CD4-positive, CD25-positive, alpha-beta regulatory T cell (primary cell): ENCODE data around the gene SH3TC2. TPM values are rescaled to one million over a fixed set of nuclear protein-coding genes. Genes with fewer than 3 reads are reported as not detected.

Source experiments
- ATAC-seq, 2 donors: fragments of 150-1000 bp; cut with Tn5 transposase; one replicate each; pipeline ENCODE4 v1.10.0; 2021; ENCODE audit warnings: low read depth in 2 of 2, moderate number of reproducible peaks in 2 of 2, moderate library complexity in 1 of 2
- DNase-seq, 3 donors: peaks; one replicate each; pipeline versions ENCODE4 v3.0.0 to v3.0.0-alpha.2; 2012 to 2022; ENCODE audit warnings: mixed read lengths in 1 of 3
- H3K27ac ChIP-seq: one replicate; pipeline ENCODE4 v1.7.0; 2013; ENCODE audit warnings: mild to moderate bottlenecking, low read length; ENCODE audit not compliant: insufficient read depth, poor library complexity, severe bottlenecking
- H3K27me3 ChIP-seq: one replicate; pipeline ENCODE4 v1.7.0; 2013; ENCODE audit warnings: low read length; ENCODE audit not compliant: control insufficient read depth, insufficient read depth
- H3K36me3 ChIP-seq: one replicate; pipeline ENCODE4 v1.7.0; 2013; ENCODE audit warnings: mild to moderate bottlenecking, low read length, moderate library complexity; ENCODE audit not compliant: control insufficient read depth, insufficient read depth
- H3K4me1 ChIP-seq: 2 replicates; pipeline ENCODE4 v1.7.0; 2013; ENCODE audit warnings: mild to moderate bottlenecking, low read length; ENCODE audit not compliant: insufficient read depth, control insufficient read depth, poor library complexity, severe bottlenecking
- H3K4me3 ChIP-seq: one replicate; pipeline ENCODE4 v1.7.0; 2013; ENCODE audit warnings: low read depth, mild to moderate bottlenecking, low read length, moderate library complexity
- H3K9me3 ChIP-seq, 2 experiments: 1 replicate in 1 of 2; 2 replicates in 1 of 2; pipeline ENCODE4 v1.7.0; 2013; ENCODE audit warnings: low read length in 2 of 2, mild to moderate bottlenecking in 1 of 2, moderate library complexity in 1 of 2; ENCODE audit not compliant: control insufficient read depth in 2 of 2
- H3K27ac Mint-ChIP-seq, 3 donors: one replicate each; pipeline ENCODE4 v1.8.0; 2020 to 2022; ENCODE audit warnings: mild to moderate bottlenecking in 3 of 3, mixed read lengths in 3 of 3, moderate library complexity in 2 of 3
- H3K27me3 Mint-ChIP-seq: one replicate; pipeline ENCODE4 v1.8.0; 2022; ENCODE audit warnings: mild to moderate bottlenecking, mixed read lengths
- H3K36me3 Mint-ChIP-seq: one replicate; pipeline ENCODE4 v1.8.0; 2020; ENCODE audit warnings: mixed read lengths
- H3K4me1 Mint-ChIP-seq, 4 donors: one replicate each; pipeline ENCODE4 v1.8.0; 2020 to 2022; ENCODE audit warnings: mixed read lengths in 4 of 4, mild to moderate bottlenecking in 1 of 4
- H3K4me3 Mint-ChIP-seq, 4 donors: one replicate each; pipeline ENCODE4 v1.8.0; 2020 to 2022; ENCODE audit warnings: mild to moderate bottlenecking in 4 of 4, mixed read lengths in 4 of 4, moderate library complexity in 3 of 4
- H3K9me3 Mint-ChIP-seq, 7 donors: one replicate each; pipeline ENCODE4 v1.8.0; 2020 to 2022; ENCODE audit warnings: mixed read lengths in 7 of 7, mild to moderate bottlenecking in 3 of 7, moderate library complexity in 2 of 7
- polyA plus RNA-seq, 4 donors: library from polyadenylated mRNA; unstranded; fragments of 300-500 nt; fragmentation: Illumina TruSeq; gene quantifications; one replicate each; pipeline ENCODE4 v1.2.3, GENCODE V29; 2021
- total RNA-seq: library from RNA; stranded (reverse); gene quantifications from one replicate; pipeline ENCODE4 v1.2.3, GENCODE V29; 2022

Gene SH3TC2
- total and polyA plus RNA-seq, 5 donors from 2014 or later: 0.69 TPM; not detected in 4

DNA sequence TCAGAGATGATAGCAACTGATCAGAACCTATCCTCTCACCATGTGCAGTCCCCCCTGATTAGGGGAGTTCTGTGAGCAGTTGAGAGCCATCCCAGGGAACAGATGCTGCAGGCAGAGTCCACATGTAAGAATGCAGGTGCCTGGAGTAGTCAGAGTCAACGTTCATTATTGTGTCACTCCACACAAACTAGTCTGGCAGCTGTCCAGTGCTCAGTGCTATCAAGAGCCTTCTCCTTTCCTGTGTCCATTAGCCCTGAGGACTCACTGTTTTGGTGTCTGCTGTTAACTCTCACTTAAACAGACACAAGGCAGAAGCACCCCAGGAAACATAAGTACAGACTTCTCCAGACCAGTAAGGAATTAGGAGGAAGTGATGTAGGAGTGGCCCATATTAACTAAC, 2.5 kb downstream of the SH3TC2 start:
- H3K9me3 Mint-ChIP-seq: peaks cover 0 to 10% (median 0%) of the 10 kb centered on the region in 7 donors
- no peak overlapping the region for H3K4me3 ChIP-seq
- H3K27ac ChIP-seq: no peak overlapping the region
- no peak overlapping the region for H3K27ac Mint-ChIP-seq
- no peaks in the 10 kb centered on the region for H3K4me1 ChIP-seq
- DNase-seq (no peak), ATAC-seq (no peak)
- no peaks in the 10 kb centered on the region for H3K4me1 Mint-ChIP-seq
- H3K27me3 Mint-ChIP-seq: peaks cover 34% of the 10 kb centered on the region
- H3K9me3 ChIP-seq: no peaks in the 10 kb centered on the region
- H3K4me3 Mint-ChIP-seq: no peak overlapping the region
- no peaks in the 10 kb centered on the region for H3K36me3 ChIP-seq
- H3K36me3 Mint-ChIP-seq: no peaks in the 10 kb centered on the region
- H3K27me3 ChIP-seq: peaks cover 8% of the 10 kb centered on the region

DNA sequence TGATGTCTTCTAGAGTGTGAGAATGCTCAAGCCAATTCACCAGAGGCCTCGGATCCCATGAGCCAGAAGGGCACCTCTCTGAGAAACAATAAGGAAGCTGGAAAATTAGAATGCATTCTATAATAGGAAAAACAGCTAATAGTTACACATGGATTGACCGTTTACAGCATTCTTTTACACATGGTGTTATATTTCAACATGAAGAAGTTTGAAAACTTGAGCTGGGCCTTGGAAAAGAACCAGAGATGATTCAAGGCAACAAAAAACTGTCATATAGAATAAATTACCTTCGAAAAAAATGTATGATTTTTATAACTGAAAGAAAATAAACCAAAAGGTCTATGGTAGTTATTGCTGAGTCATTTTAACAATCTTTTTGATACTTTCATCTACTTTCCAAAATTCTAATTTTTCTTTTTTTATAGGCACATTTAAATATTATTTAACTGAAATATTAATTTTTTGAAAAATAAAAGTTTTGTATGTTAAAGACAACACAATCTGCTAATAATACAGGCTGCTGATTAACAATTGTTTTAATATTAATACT, 6.2 kb downstream of the SH3TC2 start:
- Histone ChIP-seq H3K4me1 (no peaks in the 10 kb centered on the region), H3K27me3 (peaks cover 6% of the 10 kb centered on the region), H3K36me3 (no peaks in the 10 kb centered on the region), H3K9me3 (no peaks in the 10 kb centered on the region), H3K4me3 (no peak overlapping the region), H3K27ac (no peak overlapping the region)
- ATAC-seq: no peak
- Mint-ChIP-seq H3K27ac (no peak overlapping the region), H3K9me3 (peaks cover 0 to 10% (median 0%) of the 10 kb centered on the region in 7 donors), H3K4me3 (no peak overlapping the region), H3K27me3 (peaks cover 37% of the 10 kb centered on the region), H3K36me3 (no peaks in the 10 kb centered on the region), H3K4me1 (no peaks in the 10 kb centered on the region)
- no peak for DNase-seq

DNA sequence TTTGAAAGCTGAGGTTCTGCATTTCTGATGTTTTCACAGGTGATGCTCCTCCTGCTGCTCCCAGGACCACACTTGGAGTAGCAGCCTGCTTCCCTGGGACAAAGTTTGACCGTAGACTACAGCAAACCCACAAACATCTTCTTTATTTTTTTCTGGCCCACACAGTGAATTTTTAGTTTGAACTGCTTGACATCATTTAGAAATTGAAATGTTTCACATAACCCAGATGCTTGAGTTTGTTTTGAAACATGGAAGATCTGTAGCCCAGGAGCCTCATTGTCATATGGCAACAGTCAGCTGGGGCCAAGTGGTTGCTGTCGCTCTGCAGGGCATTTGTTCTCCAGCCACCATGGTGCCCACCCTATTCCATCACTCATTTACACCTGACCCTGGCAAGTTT, 8.4 kb downstream of the SH3TC2 start:
- Mint-ChIP-seq H3K27ac (no peak overlapping the region), H3K36me3 (no peaks in the 10 kb centered on the region)

DNA sequence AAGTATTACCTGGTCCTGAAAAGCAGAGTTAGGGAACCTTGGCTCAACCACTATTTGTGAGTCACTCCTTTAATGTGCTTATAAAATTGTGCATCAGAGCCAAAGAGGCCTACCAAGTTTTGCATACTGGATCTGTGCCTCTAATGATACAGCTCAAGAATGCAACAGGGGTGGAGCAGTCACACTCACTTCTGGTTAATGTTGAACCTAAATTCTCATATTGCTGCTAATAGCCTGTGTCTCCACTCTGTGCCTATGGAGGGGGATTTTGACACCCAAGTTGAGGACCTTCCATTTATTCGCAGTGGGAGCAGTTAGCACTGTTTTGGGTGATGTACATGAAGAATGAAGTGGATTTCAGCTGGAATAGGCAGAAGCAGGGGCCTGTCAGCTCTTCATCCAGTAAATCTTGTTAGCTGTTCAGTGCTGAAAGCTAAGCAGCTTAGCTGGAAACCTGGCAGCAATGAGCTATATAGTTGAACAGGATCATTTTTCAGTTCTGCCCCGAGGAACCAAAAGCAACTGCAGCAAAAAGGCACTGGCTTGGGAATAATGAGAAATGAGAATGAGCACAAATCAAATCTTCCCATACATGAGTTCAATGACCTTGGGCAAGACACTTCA, 9.7 kb downstream of the SH3TC2 start:
- peaks cover 0 to 5% (median 0%) of the 10 kb centered on the region in 7 donors for H3K9me3 Mint-ChIP-seq
- no peaks in the 10 kb centered on the region for H3K4me1 Mint-ChIP-seq
- no peak for DNase-seq
- no peak overlapping the region for H3K27ac Mint-ChIP-seq
- Histone ChIP-seq H3K36me3 (no peaks in the 10 kb centered on the region), H3K4me3 (no peak overlapping the region), H3K9me3 (no peaks in the 10 kb centered on the region), H3K4me1 (no peaks in the 10 kb centered on the region), H3K27me3 (peaks cover 6% of the 10 kb centered on the region), H3K27ac (no peak overlapping the region)
- ATAC-seq: no peak
- H3K4me3 Mint-ChIP-seq: no peak overlapping the region
- H3K36me3 Mint-ChIP-seq: no peaks in the 10 kb centered on the region
- H3K27me3 Mint-ChIP-seq: peaks cover 28% of the 10 kb centered on the region

More for the DNA sequence above, 8.4 kb downstream of the SH3TC2 start:
- Histone ChIP-seq H3K4me3 (no peak overlapping the region), H3K36me3 (no peaks in the 10 kb centered on the region), H3K4me1 (no peaks in the 10 kb centered on the region), H3K27me3 (peaks cover 8% of the 10 kb centered on the region), H3K9me3 (no peaks in the 10 kb centered on the region), H3K27ac (no peak overlapping the region)
- Mint-ChIP-seq H3K9me3 (peaks cover 0 to 10% (median 0%) of the 10 kb centered on the region in 7 donors), H3K27me3 (peaks cover 34% of the 10 kb centered on the region), H3K4me1 (no peaks in the 10 kb centered on the region), H3K4me3 (no peak overlapping the region)
- no peak for DNase-seq
- ATAC-seq: no peak

DNA sequence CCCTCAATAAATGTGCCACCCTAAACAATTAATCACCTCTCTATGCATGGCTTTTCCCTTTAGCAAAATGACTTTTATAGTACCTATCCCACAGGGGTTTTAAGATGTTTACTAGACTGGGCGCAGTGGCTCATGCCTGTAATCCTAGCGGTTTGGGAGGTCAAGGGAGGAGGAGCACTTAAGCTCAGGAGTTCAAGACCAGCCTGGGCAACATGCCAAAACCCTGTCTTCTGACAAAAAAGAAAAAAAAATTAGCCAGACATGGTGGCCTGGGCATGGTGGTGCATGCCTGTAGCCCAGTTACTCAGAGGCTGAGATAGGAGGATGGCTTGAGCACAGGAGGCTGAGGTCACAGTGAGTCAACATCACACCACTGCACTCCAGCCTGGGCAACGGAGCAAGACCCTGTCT, 13.5 kb downstream of the SH3TC2 start:
- Histone ChIP-seq H3K27ac (no peak overlapping the region), H3K4me3 (no peak overlapping the region), H3K27me3 (peaks cover 6% of the 10 kb centered on the region), H3K4me1 (no peaks in the 10 kb centered on the region), H3K36me3 (no peaks in the 10 kb centered on the region), H3K9me3 (no peaks in the 10 kb centered on the region)
- H3K9me3 Mint-ChIP-seq: no peaks in the 10 kb centered on the region
- no peaks in the 10 kb centered on the region for H3K36me3 Mint-ChIP-seq
- DNase-seq (no peak), ATAC-seq (no peak)
- H3K4me1 Mint-ChIP-seq: no peaks in the 10 kb centered on the region
- peaks cover 18% of the 10 kb centered on the region for H3K27me3 Mint-ChIP-seq
- no peak overlapping the region for H3K27ac Mint-ChIP-seq
- no peak overlapping the region for H3K4me3 Mint-ChIP-seq

DNA sequence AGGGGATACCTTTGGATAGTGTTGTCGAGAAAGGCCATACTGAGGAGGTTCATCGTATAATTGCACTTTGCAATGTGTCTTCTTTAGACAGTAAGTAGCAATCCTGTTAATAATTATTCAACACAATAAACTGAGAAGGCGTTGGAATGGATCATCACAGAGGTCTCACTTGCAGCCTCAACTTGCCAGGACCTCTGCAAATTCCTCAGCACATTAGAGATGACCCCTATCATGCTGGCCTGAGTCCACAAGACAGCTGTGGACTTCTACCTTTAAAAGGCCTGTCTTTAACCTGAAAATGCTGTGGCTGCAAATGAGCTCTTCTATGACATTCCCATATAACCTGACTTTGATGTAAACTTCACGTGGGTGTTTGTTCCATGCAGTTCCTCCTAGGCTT, 14.1 kb downstream of the SH3TC2 start:
- no peaks in the 10 kb centered on the region for H3K36me3 ChIP-seq
- no peaks in the 10 kb centered on the region for H3K4me1 ChIP-seq
- Mint-ChIP-seq H3K9me3 (peaks cover 0 to 1% (median 0%) of the 10 kb centered on the region in 7 donors), H3K4me3 (no peak overlapping the region), H3K27ac (no peak overlapping the region), H3K36me3 (no peaks in the 10 kb centered on the region), H3K4me1 (no peaks in the 10 kb centered on the region), H3K27me3 (peaks cover 18% of the 10 kb centered on the region)
- ATAC-seq: no peak
- H3K9me3 ChIP-seq: no peaks in the 10 kb centered on the region
- H3K27me3 ChIP-seq: peaks cover 7% of the 10 kb centered on the region
- no peak overlapping the region for H3K27ac ChIP-seq
- DNase-seq: no peak
- no peak overlapping the region for H3K4me3 ChIP-seq

DNA sequence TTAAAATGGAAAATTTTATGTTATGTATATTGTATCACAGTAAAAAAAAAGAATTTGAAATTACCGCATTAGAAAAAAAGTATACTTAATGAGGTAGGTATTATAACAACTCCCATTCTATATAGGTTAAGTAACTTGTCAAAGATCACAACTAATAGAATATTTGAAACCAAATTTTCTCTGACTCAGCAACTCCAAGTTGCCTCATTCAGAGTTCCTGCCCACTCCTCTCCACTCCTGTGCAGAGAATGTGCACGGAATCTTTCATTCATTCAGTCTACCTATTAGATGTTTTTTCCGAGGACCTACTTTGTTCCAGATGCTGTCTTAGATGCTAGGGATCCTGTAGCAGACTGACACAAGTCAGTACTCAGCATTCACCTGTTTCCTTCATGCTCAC, 15.4 kb downstream of the SH3TC2 start:
- peaks cover 7% of the 10 kb centered on the region for H3K27me3 ChIP-seq
- H3K27ac Mint-ChIP-seq: no peak overlapping the region
- no peak overlapping the region for H3K4me3 Mint-ChIP-seq
- no peak overlapping the region for H3K4me3 ChIP-seq
- ATAC-seq: no peak
- H3K4me1 Mint-ChIP-seq: no peaks in the 10 kb centered on the region
- H3K27me3 Mint-ChIP-seq: peaks cover 12% of the 10 kb centered on the region
- DNase-seq: no peak
- H3K36me3 Mint-ChIP-seq: no peaks in the 10 kb centered on the region
- no peaks in the 10 kb centered on the region for H3K4me1 ChIP-seq
- no peaks in the 10 kb centered on the region for H3K36me3 ChIP-seq
- H3K27ac ChIP-seq: no peak overlapping the region
- H3K9me3 Mint-ChIP-seq: peaks cover 0 to 1% (median 0%) of the 10 kb centered on the region in 7 donors
- H3K9me3 ChIP-seq: no peaks in the 10 kb centered on the region

DNA sequence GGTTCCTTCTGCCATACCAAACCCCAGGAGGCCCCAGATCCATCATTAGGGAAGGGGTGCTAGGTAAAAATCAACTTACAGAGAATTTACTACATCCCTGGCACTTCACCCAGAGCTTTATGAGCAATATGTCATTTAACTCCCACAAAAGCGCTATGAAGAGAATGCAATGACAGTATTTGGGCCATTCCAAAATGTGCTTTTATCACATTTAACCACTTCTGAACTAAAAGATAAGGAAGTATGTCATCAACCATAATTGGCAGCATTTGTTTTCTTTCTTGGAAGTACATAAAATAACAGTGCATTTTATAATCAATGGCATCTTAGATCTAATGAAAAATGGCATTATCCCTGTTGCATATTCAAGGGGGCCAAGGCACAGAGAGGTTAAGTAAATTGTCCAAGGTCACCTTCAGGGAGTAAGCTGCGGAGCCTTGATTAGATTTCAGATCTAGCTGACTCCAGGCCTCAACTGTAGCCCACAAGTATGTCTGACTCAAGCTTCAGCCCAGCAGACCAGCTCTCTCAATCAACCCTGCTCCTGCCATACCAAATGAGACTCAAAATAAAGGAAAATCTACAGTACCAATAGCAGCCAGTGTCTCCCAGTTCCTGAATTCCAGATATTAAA, 16.5 kb downstream of the SH3TC2 start:
- Histone ChIP-seq H3K36me3 (no peaks in the 10 kb centered on the region), H3K27ac (no peak overlapping the region), H3K4me3 (no peak overlapping the region), H3K27me3 (peaks cover 7% of the 10 kb centered on the region), H3K9me3 (no peaks in the 10 kb centered on the region), H3K4me1 (no peaks in the 10 kb centered on the region)
- Mint-ChIP-seq H3K4me1 (no peaks in the 10 kb centered on the region), H3K36me3 (no peaks in the 10 kb centered on the region), H3K27ac (no peak overlapping the region), H3K27me3 (peaks cover 3% of the 10 kb centered on the region), H3K4me3 (no peak overlapping the region), H3K9me3 (peaks cover 0 to 1% (median 0%) of the 10 kb centered on the region in 7 donors)
- ATAC-seq: no peak
- no peak for DNase-seq
